Stimulated activated CD4-positive, alpha-beta T cell treated with anti-CD3 and anti-CD28 coated beads, Interleukin-2, amount 100 ng/mL, for 48 hours (primary cell): ENCODE measurements around the gene ILF3.
A peak's percentile ranks its signal among the peaks of the same experiment; 100 is the strongest.

ENCODE experiments used
- DNase-seq, 2 donors: peaks; one replicate each; pipeline ENCODE4 v3.0.0-alpha.2; 2020

The ILF3 gene

DNA sequence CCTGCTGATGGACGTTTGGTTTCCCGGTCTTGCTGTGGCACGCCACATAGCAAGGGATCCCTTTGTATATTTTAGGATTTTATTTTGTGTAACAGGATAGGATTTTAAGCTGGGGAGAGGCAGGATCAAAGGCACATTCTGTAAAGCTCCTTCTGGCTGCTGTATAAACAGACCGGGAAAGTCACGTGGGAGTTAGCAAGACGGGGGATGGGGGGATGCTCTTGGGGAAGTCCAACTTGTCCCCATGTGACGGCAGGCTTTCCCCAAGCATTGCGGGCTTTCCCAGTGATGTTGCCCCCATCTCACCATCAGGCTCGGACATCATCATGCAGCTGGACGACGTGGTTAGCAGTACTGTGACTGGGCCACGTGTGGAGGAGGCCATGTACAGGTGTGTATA, 52.8 kb downstream of the ILF3 start:
- DNase-seq, result no peak

DNA sequence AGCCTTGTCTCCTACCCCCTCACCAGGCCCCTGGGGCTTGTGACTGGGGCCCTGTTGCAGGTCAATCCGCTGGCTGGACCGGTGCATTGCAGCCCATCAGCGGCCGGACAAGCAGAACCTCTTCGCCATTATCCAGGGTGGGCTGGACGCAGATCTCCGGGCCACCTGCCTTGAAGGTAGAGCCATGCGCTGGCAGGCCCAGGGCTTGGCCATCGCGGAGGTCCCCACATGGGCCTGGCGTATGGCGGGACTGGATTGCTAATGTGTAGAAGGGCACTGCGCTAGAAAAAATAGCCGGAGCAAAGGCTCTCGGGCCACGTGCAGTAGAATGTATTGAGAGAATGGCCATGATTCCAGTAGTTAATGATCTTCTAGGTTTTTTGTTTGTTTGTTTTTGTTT, 53.3 kb downstream of the ILF3 start:
- DNase-seq, result no peak

DNA sequence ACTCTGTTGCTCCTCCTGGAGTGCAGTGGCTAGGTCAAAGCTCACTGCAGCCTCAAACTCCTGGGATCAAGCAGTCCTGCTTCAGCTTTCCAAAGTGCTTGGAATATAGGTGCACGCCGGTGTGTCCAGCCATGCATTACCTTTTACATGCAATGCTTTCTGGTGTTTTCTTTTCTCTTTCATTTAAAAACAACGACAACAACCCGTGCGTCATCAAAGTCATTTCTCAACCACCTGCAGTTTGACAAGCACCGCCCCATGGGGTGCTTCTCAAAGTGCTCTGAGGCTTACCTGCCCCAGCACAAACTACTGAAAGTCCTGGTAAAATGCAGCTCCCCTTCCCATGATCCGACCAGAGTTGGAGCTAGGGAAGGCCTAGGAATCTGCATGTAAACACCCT, 54.1 kb downstream of the ILF3 start:
- DNase-seq, result no peak

DNA sequence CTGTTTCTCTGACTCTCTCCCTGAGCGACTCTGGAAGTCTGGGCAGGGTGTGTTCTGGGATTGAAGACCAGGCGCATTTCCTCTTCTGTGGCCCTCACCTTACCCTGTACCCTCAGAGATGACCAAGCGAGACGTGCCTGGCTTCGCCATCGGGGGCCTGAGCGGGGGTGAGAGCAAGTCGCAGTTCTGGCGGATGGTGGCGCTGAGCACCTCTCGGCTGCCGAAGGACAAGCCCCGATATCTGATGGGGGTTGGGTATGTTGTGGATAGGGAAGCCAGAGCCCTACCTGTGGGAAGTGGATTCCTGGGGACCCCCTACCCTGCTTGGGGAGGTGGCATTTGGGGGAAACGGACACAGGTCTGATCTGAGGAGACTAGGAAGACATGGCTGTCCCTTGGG, 57.9 kb downstream of the ILF3 start:
- DNase-seq, result no peak

DNA sequence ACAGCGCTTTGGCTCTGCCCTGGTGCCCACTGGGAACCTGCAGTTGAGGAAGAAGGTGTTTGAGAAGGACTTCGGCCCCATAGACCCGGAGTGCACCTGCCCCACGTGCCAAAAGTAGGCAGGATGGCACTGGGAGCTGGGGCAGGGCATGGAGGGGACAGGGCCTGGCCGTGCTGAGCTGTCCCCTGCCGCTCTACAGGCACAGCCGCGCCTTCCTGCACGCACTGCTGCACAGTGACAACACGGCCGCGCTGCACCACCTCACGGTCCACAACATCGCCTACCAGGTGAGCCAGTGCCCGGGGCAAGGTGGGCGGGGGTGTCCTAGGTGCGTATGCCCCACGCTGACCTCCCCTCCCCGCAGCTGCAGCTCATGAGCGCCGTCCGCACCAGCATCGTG, 58.6 kb downstream of the ILF3 start:
- no peak for DNase-seq

DNA sequence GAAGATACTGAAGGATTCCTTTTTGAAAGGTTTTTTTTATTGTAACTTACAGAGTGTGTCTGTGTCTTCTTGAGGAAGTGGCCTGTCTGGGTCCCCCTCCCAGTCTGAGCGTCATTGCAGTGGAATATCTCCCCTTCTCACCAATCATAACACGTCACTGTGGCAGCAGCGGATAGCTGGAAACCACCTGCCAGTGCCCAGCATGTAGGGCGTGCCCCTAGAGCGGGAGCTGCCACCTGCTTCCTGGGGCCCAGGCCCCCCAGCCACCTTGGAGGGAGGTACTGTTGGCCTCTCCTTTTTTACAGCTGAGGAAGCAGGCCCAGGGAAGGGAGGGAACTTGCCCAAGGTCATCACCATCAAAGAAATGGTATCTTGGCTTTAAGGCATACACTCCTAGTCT, 59.2 kb downstream of the ILF3 start:
- DNase-seq, result no peak

DNA sequence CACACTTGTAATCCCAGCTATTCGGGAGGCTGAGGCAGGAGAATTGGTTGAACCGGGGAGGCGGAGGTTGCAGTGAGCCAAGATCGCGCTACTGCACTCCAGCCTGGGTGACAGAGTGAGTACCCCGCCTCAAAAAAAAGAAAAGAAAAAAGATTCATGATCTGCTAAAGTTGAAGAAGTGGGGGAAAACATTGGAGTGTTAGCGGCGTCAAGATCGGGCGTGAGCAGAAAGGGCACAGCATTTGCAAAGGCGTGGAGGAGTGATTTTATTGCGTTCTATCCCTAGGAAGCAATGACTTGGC, 62.9 kb downstream of the ILF3 start:
- DNase-seq, result no peak

DNA sequence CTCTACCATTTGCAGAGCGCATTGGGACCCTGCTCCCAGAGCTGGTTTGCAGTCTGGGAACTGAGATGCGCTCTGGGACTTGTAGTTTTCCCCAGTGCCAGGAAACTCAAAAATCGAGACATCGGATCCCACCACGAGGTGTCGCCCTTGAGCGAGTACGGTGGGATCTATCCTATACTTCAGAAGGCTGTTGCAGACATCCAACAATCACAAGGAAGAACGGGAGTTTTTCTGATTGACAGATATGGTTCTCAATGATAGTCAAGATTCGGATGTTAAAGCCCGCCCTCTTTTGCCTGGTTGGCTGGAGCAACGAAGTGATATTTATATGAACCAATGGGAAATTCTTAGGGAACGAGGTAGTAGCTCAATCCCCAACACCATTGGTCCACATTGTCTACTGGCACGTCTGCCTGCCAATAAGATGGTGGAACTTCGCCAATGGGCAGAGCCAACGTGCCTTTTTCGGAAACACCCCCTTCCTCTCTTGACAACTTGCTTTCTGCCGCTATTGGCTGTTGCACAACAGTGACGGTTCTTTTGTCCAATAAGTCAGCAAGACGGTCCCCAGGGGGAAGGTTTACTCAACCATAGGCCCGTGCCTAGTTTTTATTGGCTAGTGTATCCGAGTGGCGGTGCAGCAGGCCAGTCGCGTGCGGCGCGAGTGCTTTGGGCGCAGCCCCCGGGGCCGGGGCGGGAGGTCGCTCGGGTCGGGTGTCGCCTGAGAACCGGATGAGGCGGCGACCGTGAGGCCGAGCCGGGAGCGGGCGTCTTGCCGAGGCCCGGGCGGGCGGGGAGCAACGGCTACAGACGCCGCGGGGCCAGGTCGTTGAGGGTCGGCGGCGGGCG, 63.4 kb downstream of the ILF3 start, which contains the start of gene DNM2:
DNM2 (plus strand) TSS at position 724 of the 849 bp plus-strand sequence. CDS start 164 bp downstream, outside the sequence.
- peak; percentile 97 for DNase-seq

DNA sequence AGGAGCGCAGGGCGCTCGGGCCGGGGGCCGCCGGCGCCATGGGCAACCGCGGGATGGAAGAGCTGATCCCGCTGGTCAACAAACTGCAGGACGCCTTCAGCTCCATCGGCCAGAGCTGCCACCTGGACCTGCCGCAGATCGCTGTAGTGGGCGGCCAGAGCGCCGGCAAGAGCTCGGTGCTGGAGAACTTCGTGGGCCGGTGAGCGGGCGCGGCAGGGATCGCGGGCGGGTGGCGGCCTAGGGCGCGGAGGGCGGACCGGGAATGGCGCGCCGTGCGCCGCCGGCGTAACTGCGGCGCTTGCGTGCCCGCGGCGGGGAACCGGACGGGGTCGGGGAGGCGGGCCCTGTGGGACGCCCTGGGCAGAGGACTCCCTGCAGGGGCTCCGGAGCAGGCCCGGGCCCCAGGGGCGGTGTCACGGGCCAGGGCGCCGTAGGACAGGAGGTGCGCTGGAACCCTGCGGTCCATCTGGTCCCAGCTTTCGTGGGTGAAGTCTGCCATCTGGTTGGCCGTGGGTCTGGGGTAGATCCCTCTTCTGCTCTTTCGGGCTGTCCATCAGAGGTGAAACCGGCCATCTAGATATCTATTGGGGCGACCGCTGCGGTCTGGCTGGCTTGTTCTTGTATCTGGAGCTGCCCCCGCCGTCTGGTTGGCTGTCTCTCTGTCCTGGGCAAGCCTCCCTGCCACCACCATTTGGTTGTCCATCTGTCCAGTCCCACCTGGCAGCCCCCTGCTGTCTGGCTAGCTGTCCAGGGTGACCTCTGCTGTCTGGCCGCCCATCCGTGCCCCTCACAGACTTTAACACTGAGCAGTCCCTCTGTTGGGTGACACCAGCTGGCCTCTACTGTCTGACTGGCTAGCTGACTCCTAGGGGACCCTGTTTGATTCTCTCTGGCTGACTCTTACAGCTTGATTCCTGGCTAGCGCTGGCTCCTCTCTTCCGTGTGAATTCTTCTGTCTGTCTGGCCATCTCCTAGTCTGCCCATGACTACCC, 64.4 kb downstream of the ILF3 start:
- DNase-seq, result peak; percentile 39 to 56

DNA sequence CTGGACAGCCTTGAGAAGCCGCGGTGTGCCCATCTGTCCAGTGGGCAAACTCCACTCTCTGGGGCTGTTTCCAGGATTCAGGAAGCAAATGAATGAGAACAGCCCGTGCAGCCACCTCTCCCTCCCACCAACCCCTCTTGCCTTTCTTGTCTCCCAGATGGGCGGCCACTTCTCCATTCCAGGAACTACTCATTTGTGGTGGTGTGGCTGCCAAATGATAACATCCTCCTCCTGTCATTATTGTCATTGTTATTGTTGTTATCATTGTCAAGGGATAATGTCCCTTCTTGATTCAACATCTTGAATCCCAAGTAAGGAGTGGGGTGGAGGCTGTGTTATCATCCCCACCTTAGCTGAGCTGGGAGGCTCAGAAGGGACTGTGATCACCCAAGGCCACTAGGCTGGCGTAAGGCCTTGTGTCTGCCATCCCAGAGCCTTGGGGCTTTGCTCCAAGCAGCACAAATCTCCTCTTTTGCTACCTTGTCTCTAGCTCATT, 65.4 kb downstream of the ILF3 start:
- DNase-seq, result no peak

DNA sequence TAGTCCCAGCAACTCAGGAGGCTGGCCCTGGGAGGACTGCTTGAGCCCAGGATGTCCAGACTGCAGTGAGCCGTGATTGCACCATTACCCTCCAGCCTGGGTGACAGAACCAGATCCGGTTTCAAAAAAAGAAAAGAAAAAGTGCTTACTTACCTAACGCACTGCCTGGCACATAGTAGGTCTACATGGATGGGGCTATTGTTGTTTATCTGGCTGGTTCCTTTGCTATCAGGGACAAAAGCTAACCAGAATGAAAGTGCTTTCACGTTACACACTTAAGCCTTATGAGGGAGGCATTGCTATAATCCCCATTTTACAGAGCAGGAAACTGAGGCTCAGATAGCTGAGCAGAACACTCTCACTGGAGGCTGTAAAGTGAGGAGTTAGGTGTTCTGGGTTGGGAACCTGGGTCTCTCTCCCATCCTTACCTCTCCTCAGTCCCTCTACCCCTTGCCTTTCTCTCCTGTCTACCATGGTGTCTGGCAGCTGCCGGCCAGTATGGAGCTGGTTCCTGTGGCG, 66.5 kb downstream of the ILF3 start:
- DNase-seq, result no peak

DNA sequence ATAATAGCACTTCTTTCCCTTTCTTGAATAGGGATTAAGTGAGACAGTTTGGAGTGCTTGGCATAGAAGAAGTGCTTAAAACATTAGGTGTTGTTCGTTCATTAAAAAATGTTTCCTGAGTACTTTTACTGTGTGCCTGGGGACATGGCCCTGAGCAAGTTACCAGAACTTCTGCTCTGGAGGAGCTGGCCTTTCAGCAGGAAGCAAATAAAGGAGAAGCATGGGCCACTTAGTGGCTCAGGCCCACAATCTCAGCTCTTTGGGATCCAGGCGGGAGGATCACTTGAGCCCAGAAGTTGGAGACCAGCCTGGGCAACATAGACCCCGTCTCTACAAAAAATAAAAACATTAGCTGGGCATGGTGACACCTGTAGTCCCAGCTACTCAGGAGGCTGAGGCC, 69.4 kb downstream of the ILF3 start:
- no peak for DNase-seq

DNA sequence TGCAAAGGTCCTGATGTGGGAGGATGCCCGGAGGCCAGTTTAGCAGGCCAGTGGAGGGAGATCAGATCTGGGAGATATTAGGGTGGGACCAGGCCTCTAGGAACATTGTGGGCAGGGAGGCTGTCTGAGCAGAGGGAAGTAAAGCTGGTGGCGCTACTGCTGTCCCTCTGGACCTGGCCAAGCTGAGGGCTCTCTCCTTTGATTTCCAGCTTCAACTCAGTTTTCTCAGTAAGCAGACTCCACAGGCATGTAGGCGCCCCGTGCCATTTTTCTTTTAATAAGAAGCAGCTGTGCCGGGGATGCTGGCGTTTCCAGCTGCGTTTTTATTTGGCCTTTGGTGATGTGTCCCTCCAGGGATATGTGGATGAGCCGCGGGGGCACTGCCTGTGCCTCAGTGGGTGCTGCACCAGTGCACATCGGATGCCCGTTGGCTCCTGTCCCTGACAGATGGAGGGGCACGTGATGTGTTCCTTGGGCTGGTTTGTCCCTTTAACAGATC, 70.5 kb downstream of the ILF3 start:
- no peak for DNase-seq

DNA sequence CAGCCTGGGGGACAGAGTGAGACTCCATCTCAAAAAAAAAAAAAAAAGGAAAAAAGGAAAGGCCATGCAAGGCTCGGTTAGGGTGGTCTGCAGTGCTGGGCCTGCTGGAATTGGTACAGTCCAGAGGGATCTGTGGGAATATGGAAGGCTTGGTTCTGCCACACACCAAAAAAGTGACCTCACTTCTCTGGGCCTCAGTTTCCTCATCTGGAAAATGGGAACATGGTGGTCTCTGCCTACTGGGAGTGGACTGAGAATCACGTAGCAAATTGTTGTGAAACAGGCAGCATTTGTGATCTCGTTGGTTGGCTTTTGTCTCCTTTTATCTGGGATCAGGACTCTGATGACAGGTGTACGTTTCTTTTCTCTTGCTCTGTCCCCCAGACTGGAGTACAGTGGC, 71.3 kb downstream of the ILF3 start:
- no peak for DNase-seq

DNA sequence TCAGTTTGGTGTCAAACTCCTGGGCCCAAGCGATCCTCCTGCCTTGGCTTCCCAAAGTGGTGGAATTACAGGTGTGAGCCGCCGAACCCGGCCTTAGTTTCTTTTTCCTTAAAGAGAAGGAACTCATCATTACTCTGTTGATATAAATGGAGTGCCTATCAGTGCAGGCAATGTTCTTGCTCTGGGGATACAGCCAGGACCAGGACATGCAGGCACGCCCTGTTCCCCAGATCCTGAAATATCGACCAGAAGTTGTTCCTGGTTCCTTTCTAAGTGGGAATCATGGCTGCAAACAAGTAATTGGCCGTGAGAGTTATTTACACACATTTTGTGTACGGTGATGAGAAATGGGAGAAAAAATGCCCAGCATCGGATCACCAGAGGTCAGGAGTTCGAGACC, 72.1 kb downstream of the ILF3 start:
- DNase-seq, result no peak

DNA sequence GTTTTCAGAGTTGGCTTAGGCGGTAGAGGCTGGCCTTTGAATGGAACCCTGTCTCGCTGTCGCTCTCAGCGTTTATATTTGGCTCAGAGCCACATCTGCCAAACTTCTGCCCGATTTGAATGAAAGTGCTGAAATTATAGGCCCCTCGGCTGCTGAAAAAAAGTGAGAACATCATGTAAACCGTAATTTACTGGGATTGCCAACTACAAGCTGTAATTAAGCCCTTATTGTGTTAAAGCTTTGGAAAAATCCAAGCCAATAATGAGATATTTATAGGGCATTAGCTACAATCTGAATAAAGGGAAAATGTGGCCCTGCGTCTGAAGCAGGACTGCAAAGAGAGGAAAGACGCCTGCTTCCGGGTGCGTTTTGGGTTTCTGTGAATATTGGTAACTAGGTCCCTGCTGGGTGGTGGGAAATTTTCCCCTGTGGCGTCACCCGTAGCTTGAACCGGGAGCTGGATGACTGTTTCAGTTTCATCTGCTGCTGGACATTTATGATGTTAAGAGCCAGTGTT, 73.6 kb downstream of the ILF3 start:
- DNase-seq, result no peak

DNA sequence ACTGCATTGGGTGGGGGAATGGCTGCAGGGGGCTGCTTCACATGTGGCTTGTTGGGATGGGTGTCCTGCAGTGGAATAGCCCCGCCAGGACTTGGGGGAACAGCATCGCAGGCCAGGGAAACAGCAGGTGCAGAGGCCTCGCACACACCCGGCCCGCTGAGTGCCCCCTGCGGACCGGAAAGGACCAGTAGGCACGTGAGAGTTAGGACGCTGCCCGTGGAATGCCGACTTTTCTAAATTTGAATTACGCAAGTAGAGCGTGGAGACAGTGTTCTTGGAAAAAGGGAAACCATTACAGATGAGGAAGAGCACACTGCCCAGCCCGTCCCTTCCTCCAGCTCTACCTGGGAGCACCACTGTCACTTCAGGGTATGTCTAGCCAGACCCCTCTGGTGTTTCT, 75.3 kb downstream of the ILF3 start:
- no peak for DNase-seq

DNA sequence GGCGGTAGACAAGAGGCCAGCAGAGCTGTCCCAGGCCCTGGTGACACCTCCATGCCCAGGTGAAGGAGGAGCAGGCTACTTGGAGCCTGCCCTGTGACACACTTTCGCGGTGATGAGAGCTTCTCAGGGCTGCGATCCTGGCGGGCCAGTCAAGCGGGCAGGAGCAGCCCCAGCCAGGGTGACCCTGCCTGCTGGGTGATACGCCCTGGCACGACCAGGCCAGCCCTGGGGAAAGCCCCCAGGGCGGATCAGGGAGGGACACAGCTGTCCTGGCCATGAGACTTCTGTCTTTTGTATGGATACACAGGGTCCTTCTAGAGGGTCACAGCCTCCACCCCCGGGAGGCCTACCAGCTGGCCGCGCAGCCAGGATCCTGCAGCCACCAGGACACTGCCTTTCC, 76.8 kb downstream of the ILF3 start:
- no peak for DNase-seq

DNA sequence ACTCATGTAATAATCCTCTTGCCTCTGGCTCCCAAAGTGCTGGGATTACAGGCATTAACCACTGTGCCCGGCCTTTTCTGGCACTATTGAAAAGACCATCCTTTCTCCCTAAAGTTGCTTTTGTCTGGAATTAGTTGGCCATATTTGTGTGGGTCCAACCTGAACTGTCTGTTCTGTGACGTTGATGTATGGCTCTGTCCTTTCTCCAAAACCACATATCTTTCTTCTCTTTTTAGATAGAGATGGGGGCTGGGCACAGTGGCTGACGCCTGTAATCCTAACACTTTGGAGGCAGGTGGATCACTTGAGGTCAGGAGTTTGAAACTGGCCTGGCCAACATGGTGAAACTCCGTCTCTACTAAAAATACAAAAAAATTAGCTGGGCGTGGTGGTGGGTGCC, 81.6 kb downstream of the ILF3 start:
- DNase-seq, result no peak

DNA sequence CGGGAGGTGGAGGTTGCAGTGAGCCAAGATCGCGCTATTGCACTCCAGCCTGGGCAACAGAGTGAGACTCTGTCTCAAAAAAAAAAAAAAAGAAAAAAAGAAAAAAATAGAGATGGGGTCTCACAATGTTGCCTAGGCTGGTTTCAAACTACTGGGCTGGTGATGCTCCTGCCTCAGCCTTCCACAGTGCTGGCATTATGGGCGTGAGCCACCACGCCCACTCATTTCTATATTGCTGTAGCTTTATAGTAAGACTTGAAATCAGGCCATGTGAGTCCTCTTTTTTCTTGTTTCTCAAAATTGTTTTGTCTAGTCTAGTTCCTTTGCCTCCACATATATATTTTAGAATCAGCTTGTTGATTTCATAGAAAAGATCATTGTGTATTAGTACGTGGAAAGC, 82.0 kb downstream of the ILF3 start:
- no peak for DNase-seq

DNA sequence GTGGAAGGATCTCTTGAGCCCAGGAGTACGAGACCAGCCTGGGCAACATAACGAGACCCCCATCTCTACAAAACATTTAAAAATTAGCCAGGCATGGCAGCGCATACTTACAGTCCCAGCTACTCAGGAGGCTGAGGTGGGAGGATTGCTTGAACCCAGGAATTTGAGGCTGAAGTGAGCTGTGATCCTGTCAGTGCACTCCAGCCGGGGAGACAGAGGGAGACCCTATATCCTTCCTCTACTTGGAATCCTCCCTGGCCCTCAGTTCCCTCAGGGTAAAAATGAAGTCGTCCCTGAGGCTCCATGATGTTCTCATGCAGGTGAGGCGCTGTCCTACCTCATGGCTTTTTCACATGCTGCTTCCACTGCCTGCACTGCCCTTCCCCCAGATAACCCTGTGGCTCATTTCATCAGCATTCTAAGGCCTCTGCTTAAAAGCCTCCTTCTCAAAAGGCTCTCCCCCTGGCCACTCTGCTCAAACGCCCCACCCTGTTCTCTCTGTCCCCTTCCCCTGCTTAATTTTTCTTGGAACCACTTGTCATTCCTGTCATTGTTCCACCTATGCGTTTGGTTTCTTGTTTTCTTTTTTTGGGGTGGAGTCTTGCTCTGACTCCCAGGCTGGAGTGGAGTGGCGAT, 82.9 kb downstream of the ILF3 start:
- no peak for DNase-seq

DNA sequence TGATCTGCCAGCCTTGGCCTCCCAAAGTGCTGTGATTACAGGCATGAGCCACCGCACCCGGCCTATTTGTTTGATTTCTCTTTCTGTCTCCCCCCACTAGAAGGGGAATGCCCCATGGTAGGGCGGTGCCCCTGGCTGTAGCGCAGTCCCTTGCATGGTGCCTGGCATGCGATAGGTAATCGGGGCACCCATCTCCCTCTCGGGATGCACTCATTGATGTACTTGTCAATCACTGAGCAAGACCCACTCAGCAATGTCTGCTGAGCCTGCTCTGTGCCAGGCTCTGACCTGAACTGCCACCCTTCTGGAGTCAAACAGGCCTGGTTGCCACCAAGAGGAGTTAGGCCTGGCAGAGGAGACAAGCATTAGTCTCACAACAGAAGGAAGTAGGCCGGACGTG, 83.6 kb downstream of the ILF3 start:
- DNase-seq, result no peak

DNA sequence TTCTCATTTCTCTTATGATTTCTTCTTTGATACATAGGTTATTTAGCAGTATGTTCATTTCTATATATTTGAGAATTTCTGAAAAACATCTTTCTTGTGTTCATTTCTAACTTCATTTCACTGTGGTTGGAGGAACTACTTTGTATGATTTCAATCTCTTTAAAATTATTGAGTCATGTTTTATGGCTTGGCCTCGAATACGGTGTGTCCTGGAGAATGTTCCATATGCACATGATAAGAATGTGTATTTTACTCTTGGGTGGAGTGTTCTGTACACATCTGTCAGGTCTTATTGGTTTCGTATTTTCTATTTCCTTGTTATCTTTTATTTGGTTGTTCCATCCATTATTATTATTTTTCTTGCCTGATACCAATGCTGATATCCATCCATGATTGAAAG, 86.7 kb downstream of the ILF3 start:
- no peak for DNase-seq
